Measurements from ENCODE around the gene STK32B.

DNA sequence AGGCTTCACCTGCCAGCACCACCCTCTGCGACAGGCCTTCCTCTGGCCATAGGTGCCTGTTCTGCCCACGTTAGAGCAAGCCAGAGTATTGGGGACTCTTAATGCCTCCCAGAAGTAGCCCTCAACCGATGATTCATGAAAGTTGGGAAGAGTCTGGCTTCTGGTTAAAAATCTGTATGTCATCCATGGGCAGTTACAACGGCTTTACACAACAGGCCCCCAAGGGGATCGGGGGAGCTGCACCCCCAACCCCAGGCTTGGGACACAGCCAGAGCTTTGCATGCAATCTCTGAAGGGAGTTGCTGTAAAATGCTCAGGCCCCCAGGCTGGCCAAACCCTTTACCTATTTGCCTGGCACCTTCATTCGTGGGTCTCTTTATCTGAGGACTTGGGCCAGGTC is 26.6 kb upstream of the STK32B start:
- TF ChIP-seq, protein P1, sequence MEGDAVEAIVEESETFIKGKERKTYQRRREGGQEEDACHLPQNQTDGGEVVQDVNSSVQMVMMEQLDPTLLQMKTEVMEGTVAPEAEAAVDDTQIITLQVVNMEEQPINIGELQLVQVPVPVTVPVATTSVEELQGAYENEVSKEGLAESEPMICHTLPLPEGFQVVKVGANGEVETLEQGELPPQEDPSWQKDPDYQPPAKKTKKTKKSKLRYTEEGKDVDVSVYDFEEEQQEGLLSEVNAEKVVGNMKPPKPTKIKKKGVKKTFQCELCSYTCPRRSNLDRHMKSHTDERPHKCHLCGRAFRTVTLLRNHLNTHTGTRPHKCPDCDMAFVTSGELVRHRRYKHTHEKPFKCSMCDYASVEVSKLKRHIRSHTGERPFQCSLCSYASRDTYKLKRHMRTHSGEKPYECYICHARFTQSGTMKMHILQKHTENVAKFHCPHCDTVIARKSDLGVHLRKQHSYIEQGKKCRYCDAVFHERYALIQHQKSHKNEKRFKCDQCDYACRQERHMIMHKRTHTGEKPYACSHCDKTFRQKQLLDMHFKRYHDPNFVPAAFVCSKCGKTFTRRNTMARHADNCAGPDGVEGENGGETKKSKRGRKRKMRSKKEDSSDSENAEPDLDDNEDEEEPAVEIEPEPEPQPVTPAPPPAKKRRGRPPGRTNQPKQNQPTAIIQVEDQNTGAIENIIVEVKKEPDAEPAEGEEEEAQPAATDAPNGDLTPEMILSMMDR (conservative IDR thresholded peaks at IDR 0.05), result no peak
- no peak for TF ChIP-seq ZFX (IDR thresholded peaks at IDR 0.05)

All from C4-2B (cell line).